Kidney capillary endothelial cell (primary cell): Measurements from ENCODE around the gene MYLK4.
"Not testable (repeated sequence)": the region's sequence is repeated elsewhere in the genome, so short reads cannot be mapped to it uniquely, and the experiment has no call there.

ENCODE experiments used
- DNase-seq: peaks from one replicate; pipeline ENCODE4 v3.0.0-alpha.2; 2018; ENCODE audit warnings: low spot score

MYLK4 gene

DNA sequence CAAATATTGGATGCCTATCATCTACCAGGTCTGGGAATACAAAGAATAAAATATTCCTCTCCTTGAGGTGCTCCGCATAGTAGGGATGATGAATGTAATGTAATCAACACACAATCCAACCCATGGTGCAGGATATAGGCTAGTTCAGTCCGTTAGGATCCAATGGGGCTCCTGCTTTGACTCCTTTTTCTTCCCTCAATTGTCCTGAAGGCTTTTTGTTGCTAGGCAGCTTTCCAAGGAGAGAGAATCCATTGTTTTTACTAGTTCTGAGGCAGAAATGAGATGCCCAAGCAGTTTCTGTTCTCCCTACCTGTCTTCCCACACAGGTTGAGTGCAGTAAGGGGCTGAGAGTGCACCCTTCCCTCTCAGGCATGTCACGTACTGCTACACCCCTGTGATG is 26.5 kb upstream of the MYLK4 start:
- no peak for DNase-seq

GRCh38 chr6:2775003-2775402 is 24.3 kb upstream of the MYLK4 start:
- DNase-seq: no peak

- DNase-seq: no peak
These were observed 22.7 kb upstream of the MYLK4 start for GRCh38 chr6:2773449-2773848.

DNA sequence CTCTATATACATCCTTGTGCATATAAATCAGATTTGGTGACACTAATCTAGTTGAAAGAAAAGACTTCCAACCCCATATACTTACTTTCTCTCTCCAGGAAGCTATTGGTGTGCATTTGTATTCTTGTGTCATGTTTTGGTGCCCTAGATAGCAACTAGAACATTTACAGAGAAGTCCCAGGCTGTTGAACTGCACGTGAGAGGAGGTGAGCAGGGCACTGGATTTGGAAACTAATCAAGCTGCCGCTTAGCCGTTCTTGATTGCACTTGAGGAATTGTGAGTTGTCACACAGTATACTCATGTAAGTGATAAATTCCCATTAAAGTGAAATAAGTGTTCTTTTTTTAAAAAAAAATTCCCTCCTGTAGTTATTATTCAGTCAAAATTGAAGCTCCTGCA is 22.1 kb upstream of the MYLK4 start:
- no peak for DNase-seq

- no peak for DNase-seq
These were observed 20.4 kb upstream of the MYLK4 start for GRCh38 chr6:2771079-2771478.

DNA sequence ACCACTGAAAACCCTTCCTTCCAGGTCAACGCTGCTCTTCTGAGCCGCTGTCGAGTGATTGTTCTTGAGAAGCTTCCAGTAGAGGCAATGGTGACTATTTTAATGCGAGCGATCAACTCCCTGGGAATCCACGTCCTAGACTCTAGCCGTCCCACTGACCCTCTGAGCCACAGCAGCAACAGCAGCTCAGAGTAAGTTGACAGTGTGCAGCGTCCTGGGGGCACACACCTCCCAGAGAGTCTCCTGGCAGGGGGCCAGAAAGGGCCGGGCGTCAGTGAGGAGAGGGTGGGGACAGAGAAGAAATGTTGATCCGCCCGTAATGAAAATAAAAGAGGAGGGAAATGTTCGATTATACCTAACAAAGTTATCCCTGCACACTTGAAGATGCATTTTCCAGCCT is 19.4 kb upstream of the MYLK4 start:
- DNase-seq: no peak

GRCh38 chr6:2768696-2769095 is 18.0 kb upstream of the MYLK4 start:
- DNase-seq: no peak

GRCh38 chr6:2767657-2768524 is 17.2 kb upstream of the MYLK4 start:
- no peak for DNase-seq

GRCh38 chr6:2766767-2767656 is 16.3 kb upstream of the MYLK4 start:
- DNase-seq: no peak

- peak; percentile 26 for DNase-seq
These were observed 15.4 kb upstream of the MYLK4 start for GRCh38 chr6:2765896-2766766.

DNA sequence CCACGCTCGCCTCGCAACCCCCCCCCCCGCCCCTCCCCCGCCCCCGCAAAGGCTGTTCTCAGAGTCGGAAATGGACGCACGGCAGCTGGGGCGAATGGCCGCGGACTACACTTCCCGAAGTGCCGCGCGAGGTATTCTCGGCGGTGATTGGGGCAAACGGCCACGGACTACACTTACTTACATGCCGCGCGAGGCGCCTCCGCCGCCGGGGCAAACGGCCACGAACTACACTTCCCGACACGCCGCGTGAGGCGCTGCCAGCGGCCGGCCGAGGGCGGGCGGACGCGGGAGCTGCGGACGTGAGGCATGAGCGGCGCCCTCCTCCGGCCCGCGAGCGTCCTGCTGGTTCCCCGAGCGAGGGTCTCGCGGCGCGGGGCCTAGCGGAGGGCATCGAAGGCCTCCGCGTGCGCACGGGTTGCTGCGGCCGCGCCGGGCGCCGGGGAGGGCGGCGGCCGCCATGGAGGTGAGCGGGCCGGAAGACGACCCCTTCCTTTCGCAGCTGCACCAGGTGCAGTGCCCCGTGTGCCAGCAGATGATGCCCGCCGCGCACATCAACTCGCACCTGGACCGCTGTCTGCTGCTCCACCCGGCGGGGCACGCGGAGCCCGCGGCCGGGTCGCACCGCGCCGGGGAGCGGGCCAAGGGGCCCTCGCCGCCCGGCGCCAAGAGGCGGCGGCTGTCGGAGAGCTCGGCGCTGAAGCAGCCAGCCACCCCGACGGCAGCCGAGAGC is 14.6 kb upstream of the MYLK4 start, which contains the start of gene WRNIP1:
Gene WRNIP1, plus strand, starts transcription at position 228 of the 730 bp plus-strand sequence. Its CDS starts 230 bp downstream, at position 458.
- DNase-seq: peak; percentile 96

DNA sequence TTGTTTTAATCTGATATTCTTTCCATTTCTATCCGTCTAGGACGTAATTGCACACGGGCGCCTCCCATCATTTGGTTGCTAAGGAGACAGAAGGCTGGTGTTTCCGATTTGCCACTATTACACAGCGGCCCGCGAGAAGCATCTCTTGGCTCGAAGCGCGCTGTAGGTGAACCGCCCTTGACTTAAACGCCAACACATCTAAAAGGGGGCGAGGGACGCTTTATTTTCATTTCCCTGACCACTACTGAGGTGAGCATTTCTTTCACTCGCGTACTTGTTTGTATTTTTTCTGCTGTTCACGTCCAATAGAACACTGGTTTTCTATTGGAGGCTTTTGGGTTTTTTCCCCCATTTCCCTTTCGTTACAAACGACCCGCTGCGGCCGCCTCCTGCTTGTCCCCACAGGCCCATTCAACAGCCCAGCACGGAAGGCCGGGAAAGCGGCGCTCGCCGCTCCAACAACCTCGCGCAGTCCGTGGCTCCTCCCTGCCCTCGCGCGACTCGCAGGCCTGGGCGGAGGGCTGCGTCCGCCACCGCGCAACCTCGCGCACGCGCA is 14.0 kb upstream of the MYLK4 start:
- DNase-seq: peak; percentile 56

GRCh38 chr6:2763876-2764540 is 13.3 kb upstream of the MYLK4 start:
- no peak for DNase-seq

GRCh38 chr6:2763345-2763841 is 12.7 kb upstream of the MYLK4 start:
- no peak for DNase-seq

- not testable (repeated sequence) for DNase-seq
These were observed 12.1 kb upstream of the MYLK4 start for GRCh38 chr6:2762868-2763267.

DNA sequence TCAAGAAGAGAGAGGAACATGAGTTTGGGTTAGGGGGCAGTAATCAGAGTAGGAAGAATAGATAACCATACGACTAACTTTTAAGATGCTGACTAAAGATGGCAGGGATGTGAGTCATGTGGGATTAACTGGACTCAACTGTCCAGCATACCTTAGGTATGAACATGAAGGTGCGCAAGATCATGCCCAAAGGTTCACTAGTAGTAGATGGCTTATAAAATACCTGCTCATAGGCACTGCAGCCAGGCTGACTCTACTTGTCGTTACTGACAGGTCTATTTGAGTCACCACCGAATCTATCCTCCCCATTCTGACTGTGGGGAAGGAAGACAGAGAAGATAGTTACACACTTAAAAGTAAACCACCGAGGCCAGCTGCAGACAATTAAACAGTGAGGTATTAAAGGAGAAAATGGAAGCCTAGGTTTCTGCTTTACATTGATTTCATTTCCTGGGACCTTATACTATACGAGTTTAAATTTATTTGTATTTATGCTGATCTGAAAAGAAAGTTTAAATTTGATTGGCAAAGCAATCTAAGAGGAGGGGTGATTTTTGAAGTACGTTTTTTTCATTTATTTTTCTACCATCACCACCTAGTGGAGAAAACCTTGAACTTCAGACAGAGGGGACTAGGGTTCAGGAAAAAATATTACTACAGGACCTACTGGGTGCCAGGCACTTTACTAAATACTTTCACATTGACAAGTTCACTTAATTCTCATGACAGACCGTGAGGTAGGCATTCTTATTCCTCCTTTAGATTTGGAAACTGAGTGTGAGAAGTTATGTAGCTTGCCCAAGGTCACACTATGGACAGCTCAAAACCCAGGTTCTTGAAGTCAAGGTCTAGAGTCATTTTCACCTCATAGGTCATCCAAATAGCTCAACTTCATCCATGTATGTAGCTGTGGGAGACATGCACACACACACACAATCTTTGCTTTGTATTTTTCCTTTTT is 10.4 kb upstream of the MYLK4 start:
- DNase-seq: no peak

- no peak for DNase-seq
These were observed 8.3 kb upstream of the MYLK4 start for GRCh38 chr6:2758980-2759379.

DNA sequence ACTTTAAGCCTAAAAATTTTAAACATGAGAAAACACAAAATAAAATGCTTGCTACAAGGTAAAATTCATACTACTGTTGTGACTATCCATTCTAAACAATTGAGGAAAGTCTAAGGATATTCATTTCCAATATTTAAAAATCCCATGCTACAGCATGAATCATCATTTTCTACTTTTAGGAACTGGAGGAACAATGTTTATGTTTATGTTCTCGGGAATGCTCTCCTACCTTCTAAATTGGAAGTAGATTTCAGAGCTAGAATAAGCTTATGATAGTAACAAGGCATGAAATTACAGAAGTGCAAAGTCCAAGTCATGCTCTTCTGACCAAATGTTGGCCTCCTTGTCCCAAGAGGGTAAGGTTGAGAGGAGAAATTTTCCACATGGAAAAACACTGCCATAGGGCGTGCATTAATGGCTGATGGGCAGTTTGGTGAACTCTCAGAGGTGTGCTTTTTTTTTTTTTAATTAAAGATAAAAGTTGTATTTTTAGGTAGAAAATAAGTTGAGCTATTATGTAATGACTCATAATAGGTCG is 6.0 kb upstream of the MYLK4 start:
- DNase-seq: no peak

- no peak for DNase-seq
These were observed 5.5 kb upstream of the MYLK4 start for GRCh38 chr6:2756241-2756640.
